KOPT-K1 (cell line): ENCODE data around the gene GATAD2A.
A peak's percentile ranks its signal among the peaks of the same experiment; 100 is the strongest.
"Not testable (repeated sequence)": the region's sequence is repeated elsewhere in the genome, so short reads cannot be mapped to it uniquely, and the experiment has no call there.

Source experiments
- H3K27ac ChIP-seq: fragments of 200-600 bp; sonication (generic); 2 replicates; pipeline ENCODE4 v1.5.1; 2016; ENCODE audit warnings: antibody characterized with exemption, mild to moderate bottlenecking, low read depth, low read length; ENCODE audit not compliant: poor library complexity, severe bottlenecking
- H3K36me3 ChIP-seq: fragments of 200-600 bp; sonication (generic); 2 replicates; pipeline ENCODE4 v1.5.1; 2017; ENCODE audit warnings: antibody characterized with exemption, mild to moderate bottlenecking, low read length, moderate library complexity; ENCODE audit not compliant: insufficient read depth
- H3K9me3 ChIP-seq: fragments of 200-600 bp; sonication (generic); 2 replicates; pipeline ENCODE4 v1.5.1; 2017; ENCODE audit warnings: antibody characterized with exemption, low read length, mild to moderate bottlenecking; ENCODE audit not compliant: insufficient read depth, poor library complexity, severe bottlenecking

GATAD2A gene

DNA sequence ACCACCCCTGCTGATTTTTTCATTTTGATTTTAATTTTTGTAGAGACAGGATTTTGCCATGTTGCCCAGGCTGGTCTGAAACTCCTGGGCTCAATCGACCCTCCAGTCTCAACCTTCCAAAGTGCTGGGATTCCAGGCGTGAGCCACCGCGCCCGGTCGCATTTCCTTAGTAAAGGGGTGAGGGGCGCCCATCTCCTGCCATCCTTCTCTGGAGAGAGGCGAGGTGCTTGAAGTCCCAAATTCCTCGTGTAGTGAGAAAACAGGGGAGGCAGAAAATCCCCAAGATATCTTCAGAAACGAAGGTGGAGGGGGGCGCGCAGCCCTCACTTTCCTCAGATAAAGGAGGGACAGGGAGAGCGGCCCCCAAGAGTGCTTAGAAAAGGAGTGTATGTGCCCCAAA lies 21.0 kb upstream of the GATAD2A start:
- Histone ChIP-seq H3K36me3 (no peaks in the 10 kb centered on the region), H3K27ac (peak overlapping the region; percentile 90), H3K9me3 (no peaks in the 10 kb centered on the region)

DNA sequence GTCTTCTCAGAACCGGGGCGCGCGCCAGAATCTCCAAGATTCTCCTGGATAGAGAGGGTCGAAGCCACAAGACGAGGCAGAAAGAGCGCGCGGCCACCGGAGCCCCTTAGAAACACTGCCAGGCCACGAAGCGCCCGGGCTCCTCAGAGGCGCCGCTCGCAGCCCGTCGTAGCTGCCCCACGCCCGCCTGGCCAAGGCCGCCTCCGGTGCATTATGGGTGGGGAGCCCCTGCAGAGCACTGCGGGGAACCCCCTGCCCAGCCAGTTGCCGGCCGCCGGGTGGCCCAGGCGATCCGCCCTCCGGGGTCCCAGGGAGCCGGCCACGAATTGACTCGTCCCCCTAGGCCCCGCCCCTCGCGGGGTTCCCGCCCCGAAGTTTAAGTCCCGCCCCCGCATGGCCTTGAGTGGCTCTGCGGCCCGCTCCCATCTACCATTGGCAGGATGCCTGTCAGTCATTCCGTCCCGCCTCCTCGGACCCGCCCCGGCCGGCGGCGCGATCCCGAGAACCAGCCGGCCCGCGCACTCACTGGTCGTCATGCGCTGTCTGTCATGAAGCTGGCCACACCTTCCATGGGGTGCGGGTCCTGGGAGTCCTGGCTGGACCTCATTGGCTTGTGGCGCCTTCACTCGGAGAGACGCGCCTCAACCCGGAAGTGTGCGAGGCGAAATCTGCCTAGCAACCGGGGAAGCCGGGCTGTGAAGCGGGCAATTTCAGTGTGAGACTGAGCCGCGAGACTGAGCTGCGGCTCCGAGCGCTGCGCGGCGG lies 20.2 kb upstream of the GATAD2A start:
- H3K27ac ChIP-seq: peak overlapping the region; percentile 90
- H3K9me3 ChIP-seq: no peaks in the 10 kb centered on the region
- H3K36me3 ChIP-seq: no peaks in the 10 kb centered on the region

DNA sequence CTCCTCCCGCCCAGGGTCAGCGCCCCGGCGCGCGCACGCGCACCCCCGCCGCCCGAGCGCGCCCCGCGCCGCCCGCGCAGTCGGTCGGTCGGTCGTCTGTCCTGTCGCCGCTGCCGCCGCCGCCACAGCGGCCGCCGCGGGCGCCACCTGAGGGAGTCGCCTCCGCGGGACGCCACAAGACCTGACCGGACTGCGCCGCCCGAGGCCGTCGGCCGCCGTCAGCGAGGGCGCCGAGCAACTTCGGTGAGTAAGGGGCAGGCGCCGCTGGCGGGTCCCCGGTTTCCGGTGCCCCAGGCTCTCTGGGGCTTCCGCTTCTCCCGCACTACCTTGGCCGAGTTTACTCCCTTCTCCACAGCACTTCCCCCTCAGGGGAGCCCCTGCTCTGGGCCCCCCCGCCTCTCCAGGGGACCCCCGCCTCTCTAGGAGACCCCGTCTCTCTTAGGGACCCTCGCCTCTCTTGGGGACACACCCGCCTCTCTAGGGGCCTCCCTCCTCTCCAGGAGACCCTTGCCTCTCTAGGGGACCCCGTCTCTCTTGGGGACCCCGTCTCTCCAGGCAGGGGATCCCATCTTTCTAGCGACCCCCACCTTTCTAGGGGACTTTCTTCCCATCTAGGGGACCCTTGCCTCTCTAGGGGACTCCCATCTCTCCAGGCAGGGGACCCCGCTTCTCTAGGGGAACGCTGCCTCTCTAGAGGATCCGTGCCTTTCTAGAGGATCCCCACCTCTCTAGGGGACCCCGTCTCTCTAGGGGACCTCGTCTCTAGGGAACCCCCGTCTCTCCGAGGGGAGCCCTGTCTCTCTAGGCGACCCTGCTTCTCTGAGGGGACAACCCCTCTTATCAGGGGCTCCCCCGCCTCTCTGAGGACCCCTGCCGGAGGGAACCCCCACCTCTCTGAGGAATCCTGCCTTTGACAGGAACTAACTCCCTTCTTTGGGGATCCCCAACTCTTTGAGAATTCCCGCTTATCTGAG lies 19.3 kb upstream of the GATAD2A start:
- no peaks in the 10 kb centered on the region for H3K9me3 ChIP-seq
- peak overlapping the region; percentile 90 for H3K27ac ChIP-seq
- no peaks in the 10 kb centered on the region for H3K36me3 ChIP-seq

DNA sequence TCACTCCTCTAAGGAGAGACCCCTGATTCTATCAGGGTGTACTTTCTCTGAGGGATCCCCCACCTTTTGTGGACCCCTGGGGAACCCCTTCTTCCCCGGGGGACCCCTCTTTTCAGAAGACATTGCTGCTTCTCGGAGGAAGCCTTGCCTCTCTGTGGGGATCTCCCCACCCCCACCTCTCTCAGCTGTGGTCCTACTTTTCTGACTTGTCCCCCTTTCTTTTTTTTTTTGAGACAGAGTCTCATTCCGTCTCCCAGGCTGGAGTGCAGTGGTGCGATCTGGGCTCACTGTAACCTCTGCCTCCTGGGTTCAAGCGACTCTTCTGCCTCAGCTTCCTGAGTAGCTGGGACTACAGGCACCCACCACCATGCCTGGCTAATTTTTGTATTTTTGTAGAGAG lies 18.4 kb upstream of the GATAD2A start:
- Histone ChIP-seq H3K27ac (peak overlapping the region; percentile 90), H3K36me3 (no peaks in the 10 kb centered on the region), H3K9me3 (no peaks in the 10 kb centered on the region)

DNA sequence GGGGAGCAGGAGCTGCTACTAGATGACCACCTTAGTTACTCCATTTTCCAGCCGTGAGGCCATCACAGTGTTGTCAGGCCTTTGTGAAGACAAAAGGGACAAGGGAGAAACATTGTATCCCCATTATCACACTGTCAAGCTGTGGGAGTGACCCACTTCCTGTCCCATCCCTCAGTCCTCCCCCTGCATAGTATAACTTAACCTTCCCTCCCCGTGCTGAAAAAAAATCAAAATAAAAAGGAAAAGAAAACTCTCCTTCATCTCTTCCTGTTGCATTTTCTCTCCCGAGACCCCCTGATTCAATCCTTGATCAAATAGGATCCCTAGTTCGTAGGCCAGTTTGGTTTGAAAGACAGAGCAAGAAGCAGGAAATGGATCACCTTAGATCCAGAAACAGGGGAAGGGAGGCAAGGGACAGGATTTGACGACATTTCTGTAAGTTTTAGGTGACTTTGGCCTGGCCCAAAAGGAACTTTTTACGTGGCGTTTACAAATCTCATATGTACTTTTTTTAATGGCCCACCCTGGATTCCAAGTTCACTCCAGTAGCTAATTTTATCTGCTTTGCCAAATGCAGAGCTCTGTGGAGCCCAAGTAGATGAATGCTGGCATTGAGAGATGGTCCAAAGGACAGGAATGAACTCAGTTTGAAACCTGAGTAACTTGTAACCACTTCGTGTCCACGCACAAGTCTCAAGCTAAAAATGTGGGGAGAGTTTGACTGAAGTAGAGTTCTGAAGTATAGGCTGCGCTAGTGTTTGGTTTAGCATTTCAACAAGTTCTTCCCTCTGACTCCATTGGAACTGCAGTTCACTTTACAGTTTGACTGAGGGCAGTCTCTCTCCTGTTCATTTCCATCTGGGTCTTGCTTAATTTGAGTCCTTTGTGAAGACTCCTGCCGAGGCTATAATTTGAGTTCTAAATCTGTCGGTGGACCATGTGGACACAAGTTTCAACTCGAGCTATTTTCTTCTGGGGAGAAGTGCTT lies 16.6 kb upstream of the GATAD2A start:
- no peaks in the 10 kb centered on the region for H3K36me3 ChIP-seq
- H3K9me3 ChIP-seq: no peaks in the 10 kb centered on the region
- H3K27ac ChIP-seq: peak overlapping the region; percentile 18

DNA sequence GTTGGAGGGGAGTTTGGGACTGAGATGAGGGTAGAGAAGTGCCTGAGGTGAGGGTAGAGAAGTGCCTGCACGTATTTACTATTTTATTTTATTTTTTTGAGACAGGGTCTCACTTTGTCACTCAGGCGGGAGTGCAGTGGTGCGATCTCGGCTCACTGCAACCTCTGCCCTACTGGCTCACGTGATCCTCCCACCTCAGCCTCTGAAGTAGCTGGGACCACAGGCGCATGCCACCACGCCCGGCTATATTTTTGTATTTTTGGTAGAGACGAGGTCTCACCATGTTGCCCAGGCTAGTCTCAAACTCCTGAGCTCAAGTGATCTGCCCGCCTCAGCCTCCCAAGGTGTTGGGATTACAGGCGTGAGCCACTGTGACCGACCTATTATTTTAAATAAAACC lies 15.8 kb upstream of the GATAD2A start:
- peak overlapping the region; percentile 18 for H3K27ac ChIP-seq

DNA sequence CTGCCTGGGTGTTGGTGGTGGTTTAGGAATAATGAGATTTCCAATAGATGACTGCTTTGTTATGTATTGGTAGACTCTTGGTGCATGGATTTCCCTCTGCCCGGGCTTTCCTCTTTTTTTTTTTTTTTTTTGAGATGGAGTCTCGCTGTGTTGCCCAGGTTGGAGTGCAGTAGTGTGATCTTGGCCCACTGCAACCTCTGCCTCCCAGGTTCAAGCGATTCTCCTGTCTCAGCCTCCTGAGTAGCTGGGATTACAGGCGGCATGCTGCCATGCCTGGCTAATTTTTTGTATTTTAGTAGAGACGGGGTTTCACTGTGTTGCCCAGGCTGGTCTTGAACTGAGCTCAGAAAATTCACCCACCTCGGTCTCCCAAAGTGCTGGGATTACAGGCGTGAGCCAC lies 11.1 kb upstream of the GATAD2A start:
- not testable (repeated sequence) for H3K36me3 ChIP-seq, H3K9me3 ChIP-seq
- H3K27ac ChIP-seq: peak overlapping the region; percentile 56

More for the DNA sequence above, 15.8 kb upstream of the GATAD2A start:
- not testable (repeated sequence) for H3K9me3 ChIP-seq, H3K36me3 ChIP-seq

DNA sequence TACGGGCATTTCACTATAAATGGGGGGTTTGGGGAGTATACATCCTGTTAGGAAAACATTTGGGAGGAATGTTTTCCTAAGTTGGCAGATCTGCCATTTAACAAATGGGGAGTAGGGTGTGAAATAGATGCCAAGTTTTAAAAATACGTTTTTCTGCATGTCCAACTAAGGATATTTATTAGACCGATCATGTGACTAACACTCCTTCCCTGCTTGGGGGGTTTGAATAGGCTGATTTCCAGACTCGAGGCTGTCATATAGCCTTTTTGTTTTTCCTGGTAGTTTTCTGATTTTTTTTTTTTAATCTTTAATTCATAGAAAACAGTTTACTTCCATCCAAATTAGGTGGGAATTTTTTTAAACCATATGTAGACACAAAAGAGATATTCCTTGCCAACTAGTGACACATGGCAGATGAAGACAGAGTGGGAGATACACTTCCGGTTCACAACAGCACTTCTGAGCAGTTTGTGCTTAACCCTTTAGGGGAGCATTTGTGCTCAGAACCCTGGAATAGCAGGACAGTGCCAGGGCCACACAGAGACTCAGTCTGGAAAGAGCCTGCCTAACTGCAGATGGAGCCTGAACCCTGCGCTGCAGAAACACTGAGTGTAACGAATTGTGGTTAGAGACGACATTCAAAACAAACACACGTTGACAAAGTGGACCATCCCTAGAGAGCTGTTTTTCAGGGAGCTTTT lies 5.6 kb upstream of the GATAD2A start:
- Histone ChIP-seq H3K36me3 (no peaks in the 10 kb centered on the region), H3K27ac (no peak overlapping the region), H3K9me3 (no peaks in the 10 kb centered on the region)

DNA sequence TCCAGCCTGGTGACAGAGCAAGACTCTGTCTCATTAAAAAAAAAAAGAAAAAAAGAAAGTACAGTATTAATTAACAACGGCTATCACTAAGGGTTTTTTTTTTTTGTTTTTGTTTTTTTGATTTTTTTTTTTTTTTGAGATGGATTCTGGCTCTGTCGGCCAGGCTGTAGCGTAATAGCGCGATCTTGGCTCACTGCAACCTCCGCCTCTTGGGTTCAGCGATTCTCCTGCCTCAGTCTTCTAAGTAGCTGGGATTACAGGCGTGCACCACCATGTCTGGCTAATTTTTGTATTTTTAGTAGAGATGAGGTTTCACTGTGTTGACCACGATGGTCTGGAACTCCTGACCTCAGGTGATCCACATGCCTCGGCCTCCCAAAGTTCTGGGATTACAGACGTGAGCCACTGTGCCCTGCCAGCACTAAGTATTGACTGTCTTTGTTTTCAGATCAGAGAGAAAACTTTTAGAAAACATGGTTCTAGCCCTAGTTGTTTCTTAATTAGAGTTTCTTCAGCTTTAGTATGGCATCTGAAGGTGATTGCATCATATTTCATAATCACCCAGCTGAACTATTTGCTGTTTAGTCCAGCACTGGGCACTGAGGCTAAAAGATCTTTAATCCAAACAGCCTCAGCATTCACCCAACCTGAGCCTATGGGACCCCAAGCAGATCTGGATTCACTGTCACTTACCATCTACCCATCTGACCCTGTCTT lies 2.7 kb upstream of the GATAD2A start:
- H3K9me3 ChIP-seq: no peaks in the 10 kb centered on the region
- peaks cover 5% of the 10 kb centered on the region; the same call in 1 of the 2 replicates for H3K36me3 ChIP-seq
- no peak overlapping the region for H3K27ac ChIP-seq

DNA sequence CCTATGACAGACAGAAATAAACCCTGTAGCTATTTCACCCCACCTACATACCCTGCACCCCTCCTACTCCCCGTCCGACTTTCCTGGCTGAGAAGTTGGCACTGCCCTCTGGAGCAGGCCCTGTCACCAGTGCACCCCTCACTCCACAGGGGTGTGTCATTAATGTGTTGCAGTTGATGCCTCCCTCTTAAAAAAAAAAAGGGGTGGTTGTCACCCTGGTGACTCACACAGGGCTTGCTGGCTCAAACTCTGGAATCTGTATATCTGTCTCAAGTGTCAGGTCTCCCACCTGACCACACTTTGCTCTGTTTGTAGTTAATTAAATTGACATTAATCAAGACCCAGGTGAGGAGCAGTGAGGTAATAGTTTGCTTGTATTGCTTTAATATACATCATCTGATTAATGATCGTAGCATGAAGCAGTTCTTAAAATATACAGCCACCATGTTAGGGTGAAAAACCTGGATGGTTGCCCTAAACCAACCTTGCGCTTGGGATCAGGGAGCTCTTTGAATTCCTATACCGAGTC lies 2.0 kb upstream of the GATAD2A start:
- H3K9me3 ChIP-seq: no peaks in the 10 kb centered on the region
- peaks cover 7% of the 10 kb centered on the region; the same call in 1 of the 2 replicates for H3K36me3 ChIP-seq
- H3K27ac ChIP-seq: no peak overlapping the region

DNA sequence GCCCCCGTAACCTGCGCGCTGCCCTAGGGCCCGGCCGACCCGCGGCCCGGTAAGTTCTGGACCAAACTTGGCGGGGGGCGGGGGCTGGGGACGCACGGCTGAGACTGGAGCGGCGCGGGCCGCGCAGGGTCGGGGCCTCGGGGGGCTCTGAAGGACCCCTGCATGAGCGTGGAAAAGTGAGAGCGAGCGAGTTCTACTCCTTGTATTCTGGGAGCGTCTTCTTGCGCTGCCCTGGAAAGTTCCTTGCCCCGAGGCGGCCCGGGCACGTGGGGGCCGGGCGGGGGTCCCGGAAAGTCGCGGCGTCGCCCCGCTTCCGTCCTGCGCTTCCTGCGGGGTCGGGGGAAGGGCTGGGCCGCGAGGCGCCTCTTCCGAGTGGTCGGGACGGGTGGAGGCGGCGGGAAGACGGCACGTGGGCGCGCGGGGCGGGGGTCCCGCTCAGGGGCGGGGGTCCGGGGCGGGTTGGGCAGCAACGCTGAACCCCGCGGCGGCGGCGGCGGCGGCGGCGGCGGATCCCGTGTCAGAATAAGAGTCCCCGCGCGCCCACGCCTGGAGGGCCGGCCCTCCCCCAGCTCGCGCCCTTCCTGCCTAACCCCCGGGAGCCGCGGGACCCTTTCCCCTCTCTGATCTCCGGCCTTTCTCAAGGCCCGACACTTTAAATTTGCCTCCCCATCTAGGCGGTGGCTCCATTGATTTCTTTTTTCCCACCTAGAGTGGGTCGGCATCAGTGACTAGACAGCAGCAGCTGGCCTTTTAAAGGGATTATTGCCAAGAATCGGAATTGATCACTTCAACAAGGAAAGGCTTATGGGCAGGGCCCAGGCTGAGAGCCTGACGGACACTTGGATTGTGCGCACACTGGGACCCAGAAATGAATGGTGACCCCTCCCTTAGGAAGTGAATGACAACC lies 749 bp downstream of the GATAD2A start:
- H3K27ac ChIP-seq: peak overlapping the region; percentile 81

DNA sequence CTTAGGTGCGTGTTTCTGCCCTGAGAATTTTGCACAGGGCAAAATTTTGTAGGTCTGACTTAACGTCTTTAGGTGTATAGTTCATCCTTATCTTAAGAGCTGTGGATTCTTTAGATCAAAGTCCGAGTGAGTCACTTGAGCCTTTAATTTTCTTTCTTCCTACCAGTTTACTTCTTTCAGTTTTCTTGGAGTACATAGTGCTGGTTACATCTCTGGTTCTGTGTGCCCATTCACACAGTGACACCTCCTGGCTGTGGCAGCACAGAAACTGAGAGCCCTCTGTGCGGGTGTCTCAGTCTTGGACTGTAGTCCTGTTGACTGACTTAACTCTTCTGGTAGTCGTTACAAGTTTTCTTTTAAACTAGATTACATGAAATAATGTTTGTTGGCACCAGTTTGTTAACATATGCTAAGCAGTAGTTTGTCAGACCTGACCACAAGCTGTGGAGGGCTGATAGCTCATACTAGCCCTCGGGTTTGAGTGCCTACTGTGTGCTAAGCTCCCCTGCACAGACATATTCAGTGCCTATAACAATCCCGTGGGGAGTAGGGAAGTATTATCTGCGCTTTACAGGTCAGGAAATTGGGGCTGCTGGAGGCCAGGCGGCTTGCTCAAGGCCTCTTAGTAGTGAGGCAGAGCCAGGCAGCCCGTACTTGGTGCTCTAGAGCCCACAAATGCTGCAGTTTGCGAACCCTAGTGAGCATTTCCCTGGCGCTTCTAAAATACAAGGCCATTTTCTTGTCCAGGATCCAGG lies 1.6 kb downstream of the GATAD2A start:
- Histone ChIP-seq H3K36me3 (peaks cover 26% of the 10 kb centered on the region; the same call in 1 of the 2 replicates), H3K9me3 (no peaks in the 10 kb centered on the region), H3K27ac (peak overlapping the region; percentile 81)

More for the DNA sequence above, 749 bp downstream of the GATAD2A start:
- no peaks in the 10 kb centered on the region for H3K9me3 ChIP-seq
- peaks cover 20% of the 10 kb centered on the region; the same call in 1 of the 2 replicates for H3K36me3 ChIP-seq
